Activated CD8-positive, alpha-beta memory T cell treated with anti-CD3 and anti-CD28 coated beads for 36 hours (primary cell): ENCODE data around the gene MSANTD2. TPM values are rescaled to one million over a fixed set of nuclear protein-coding genes. Genes with fewer than 3 reads are reported as not detected.

Experiments
- CTCF ChIA-PET: fragments of 350-600 bp; sonication (Branson Sonifier 250); formaldehyde crosslinking; loops from one replicate; lab custom pipeline; 2021; ENCODE audit warnings: antibody characterized with exemption; lab: Charles Lee
- POLR2A ChIA-PET: fragments of 350-600 bp; sonication (Branson Sonifier 250); formaldehyde crosslinking; loops from one replicate; lab custom pipeline; 2021; ENCODE audit warnings: antibody characterized with exemption; lab: Charles Lee
- total RNA-seq, 2 experiments: library from RNA; stranded (reverse); gene quantifications; one replicate each; pipeline ENCODE4 v1.2.3, GENCODE V29; 2021

MSANTD2 gene
- total RNA-seq, 2 experiments from 2014 or later = 9.3 to 12.0 TPM

GRCh38 chr11:124829986-124830385 is 29.8 kb upstream of the MSANTD2 start:
- ChIA-PET POLR2A (no interaction called here), CTCF (interaction anchor here (0.6 to 0.7 kb wide), 2 partner anchors 161 to 728 kb away, joined by 3 to 5 read pairs; no protein-coding TSS in a partner anchor)

GRCh38 chr11:124825876-124826275 is 25.7 kb upstream of the MSANTD2 start:
- POLR2A ChIA-PET = no interaction called here
- CTCF ChIA-PET = no interaction called here

- POLR2A ChIA-PET = no interaction called here
- CTCF ChIA-PET = no interaction called here
These were observed 23.5 kb upstream of the MSANTD2 start for GRCh38 chr11:124823512-124824376.

- POLR2A ChIA-PET = interaction anchor here (0.6 kb wide), 1 partner anchor 113 kb away, joined by 5 read pairs; no protein-coding TSS in a partner anchor
- CTCF ChIA-PET = interaction anchor here (1.0 kb wide), 1 partner anchor 153 kb away, joined by 3 read pairs; no protein-coding TSS in a partner anchor
These were observed 22.0 kb upstream of the MSANTD2 start for GRCh38 chr11:124821995-124822730.

GRCh38 chr11:124817036-124817435 is 16.8 kb upstream of the MSANTD2 start:
- POLR2A ChIA-PET = no interaction called here

GRCh38 chr11:124814739-124815138 is 14.5 kb upstream of the MSANTD2 start:
- POLR2A ChIA-PET = no interaction called here
- CTCF ChIA-PET = no interaction called here

More at GRCh38 chr11:124817036-124817435, 16.8 kb upstream of the MSANTD2 start:
- CTCF ChIA-PET = interaction anchor here (0.8 kb wide), 1 partner anchor 59 kb away, joined by 3 read pairs; no protein-coding TSS in a partner anchor

- ChIA-PET POLR2A (no interaction called here), CTCF (interaction anchor here (0.8 kb wide), 1 partner anchor 49 kb away, joined by 3 read pairs; no protein-coding TSS in a partner anchor)
These were observed 12.7 kb upstream of the MSANTD2 start for GRCh38 chr11:124812876-124813275.

- ChIA-PET CTCF (interaction anchor here (0.6 kb wide), 1 partner anchor 543 kb away, joined by 6 read pairs; no protein-coding TSS in a partner anchor), POLR2A (no interaction called here)
These were observed 11.4 kb upstream of the MSANTD2 start for GRCh38 chr11:124811399-124812125.

GRCh38 chr11:124807660-124808270 is 7.6 kb upstream of the MSANTD2 start:
- POLR2A ChIA-PET = no interaction called here
- CTCF ChIA-PET = no interaction called here

GRCh38 chr11:124807201-124807600 is 7.0 kb upstream of the MSANTD2 start:
- POLR2A ChIA-PET = no interaction called here
- CTCF ChIA-PET = no interaction called here

- CTCF ChIA-PET = no interaction called here
- POLR2A ChIA-PET = no interaction called here
These were observed 4.7 kb upstream of the MSANTD2 start for GRCh38 chr11:124804884-124805283.

- ChIA-PET CTCF (interaction anchor here (1.1 to 3.1 kb wide), 5 partner anchors 34 to 132 kb away, joined by 5 to 11 read pairs (median 6); no protein-coding TSS in a partner anchor), POLR2A (interaction anchor here (1.8 kb wide), 1 partner anchor 179 kb away, joined by 4 read pairs; the partner anchor contains the start of gene TBRG1)
These were observed 1.6 kb upstream of the MSANTD2 start for GRCh38 chr11:124801636-124802312.

- CTCF ChIA-PET = interaction anchor here (1.1 to 3.1 kb wide), 4 partner anchors 35 to 132 kb away, joined by 6 to 11 read pairs (median 8); no protein-coding TSS in a partner anchor
- POLR2A ChIA-PET = interaction anchor here (1.0 to 1.8 kb wide), 2 partner anchors 75 to 179 kb away, joined by 3 to 4 read pairs; partner anchors contain the start of gene TBRG1
These were observed 808 bp upstream of the MSANTD2 start for GRCh38 chr11:124801014-124801413.

- ChIA-PET POLR2A (interaction anchor here (0.9 to 1.3 kb wide), 3 partner anchors 40 to 126 kb away, joined by 3 to 4 read pairs (median 3); partner anchors contain the start of genes SIAE and SPA17), CTCF (interaction anchor here (0.9 to 3.3 kb wide), 7 partner anchors 9 to 177 kb away, joined by 3 to 11 read pairs (median 7); partner anchors contain the start of genes ROBO3 and TBRG1)
These were observed 619 bp downstream of the MSANTD2 start for GRCh38 chr11:124799348-124800225.

- POLR2A ChIA-PET = no interaction called here
- CTCF ChIA-PET = interaction anchor here (1.7 to 3.3 kb wide), 5 partner anchors 36 to 176 kb away, joined by 6 to 11 read pairs (median 10); partner anchors contain the start of genes ROBO3 and TBRG1
These were observed 1.2 kb downstream of the MSANTD2 start for GRCh38 chr11:124798991-124799347.

GRCh38 chr11:124796312-124796711 is 3.9 kb downstream of the MSANTD2 start:
- ChIA-PET POLR2A (no interaction called here), CTCF (no interaction called here)
